Activated naive CD4-positive, alpha-beta T cell treated with anti-CD3 and anti-CD28 coated beads, Interleukin-2, amount 50 U/mL, for 24 hours (primary cell): ENCODE measurements around the gene BAG1.

Experiments
- H3K27ac Mint-ChIP-seq: one replicate; pipeline ENCODE4 v1.8.0; 2021; ENCODE audit warnings: mild to moderate bottlenecking, mixed read lengths
- H3K27me3 Mint-ChIP-seq: one replicate; pipeline ENCODE4 v1.8.0; 2021; ENCODE audit warnings: mixed read lengths
- H3K36me3 Mint-ChIP-seq: one replicate; pipeline ENCODE4 v1.8.0; 2021; ENCODE audit warnings: mixed read lengths
- H3K4me1 Mint-ChIP-seq: one replicate; pipeline ENCODE4 v1.8.0; 2021; ENCODE audit warnings: mixed read lengths
- H3K4me3 Mint-ChIP-seq: one replicate; pipeline ENCODE4 v1.8.0; 2021; ENCODE audit warnings: mild to moderate bottlenecking, mixed read lengths
- H3K9me3 Mint-ChIP-seq: one replicate; pipeline ENCODE4 v1.8.0; 2021; ENCODE audit warnings: mixed read lengths

BAG1 gene

GRCh38 chr9:33289496-33289895, 25.0 kb upstream of the BAG1 start:
- peaks cover 59% of the 10 kb centered on the region for H3K4me1 Mint-ChIP-seq

DNA sequence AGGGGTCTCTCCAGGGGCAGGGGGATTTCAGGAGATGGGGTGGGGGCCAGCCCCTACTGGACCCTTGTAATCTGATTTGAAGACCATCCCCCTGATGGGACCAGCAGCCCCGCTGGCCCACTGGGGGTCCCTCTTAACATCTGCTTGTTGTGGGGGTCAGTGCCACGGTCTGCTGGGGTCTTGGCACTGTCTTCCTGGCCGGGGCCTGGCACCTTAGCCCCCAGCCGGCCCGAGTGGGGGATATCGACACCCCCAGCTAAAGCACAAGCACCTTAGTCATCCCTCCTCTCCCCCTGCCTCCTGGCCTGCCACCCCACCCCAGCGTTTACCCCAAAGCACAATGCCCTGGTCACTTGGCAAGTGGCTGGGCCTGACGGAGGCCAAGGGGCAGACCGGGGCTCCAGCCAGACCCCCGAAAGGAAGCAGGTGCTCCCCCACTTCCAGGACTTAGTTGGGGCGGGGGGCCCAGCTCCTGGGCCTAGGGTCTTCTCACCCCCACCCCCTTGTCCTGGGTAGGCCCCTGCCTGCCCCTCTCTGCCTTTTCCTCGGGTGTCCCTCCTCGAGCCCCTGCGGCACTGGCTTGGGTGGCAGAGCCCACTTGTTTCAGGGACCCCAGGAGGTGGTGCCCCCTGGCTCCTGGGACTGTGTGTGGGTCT, 24.4 kb upstream of the BAG1 start:
- Mint-ChIP-seq H3K4me3 (no peak overlapping the region), H3K36me3 (peaks cover 14% of the 10 kb centered on the region), H3K27me3 (no peaks in the 10 kb centered on the region), H3K4me1 (peaks cover 54% of the 10 kb centered on the region), H3K27ac (peak overlapping the region; percentile 44), H3K9me3 (no peaks in the 10 kb centered on the region)

More at GRCh38 chr9:33289496-33289895, 25.0 kb upstream of the BAG1 start:
- Mint-ChIP-seq H3K27ac (peak overlapping the region; percentile 99), H3K9me3 (no peaks in the 10 kb centered on the region), H3K4me3 (peak overlapping the region; percentile 95), H3K36me3 (peaks cover 17% of the 10 kb centered on the region), H3K27me3 (no peaks in the 10 kb centered on the region)

DNA sequence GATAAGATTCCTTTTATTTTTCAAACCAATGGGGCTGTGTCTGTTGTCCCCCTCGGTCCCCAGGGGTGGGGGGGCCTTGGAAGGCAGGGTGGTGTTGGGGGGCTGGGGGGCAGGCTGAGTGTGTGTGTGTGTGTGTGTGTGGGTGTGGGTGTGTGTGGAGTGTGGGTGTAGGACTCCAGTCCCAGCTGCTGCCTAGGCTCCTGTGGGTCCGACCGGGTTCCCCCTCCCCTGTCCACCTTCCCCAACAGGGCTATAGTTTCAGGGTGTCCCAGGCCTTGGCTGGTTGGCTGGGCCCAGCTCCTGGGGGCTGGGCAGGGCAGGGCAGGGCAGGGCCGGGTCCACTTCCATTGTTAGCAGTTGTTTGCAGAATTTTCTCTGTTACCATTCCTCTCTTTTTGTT, 23.7 kb upstream of the BAG1 start:
- Mint-ChIP-seq H3K27me3 (no peaks in the 10 kb centered on the region), H3K27ac (no peak overlapping the region), H3K9me3 (no peaks in the 10 kb centered on the region), H3K4me3 (no peak overlapping the region), H3K36me3 (peaks cover 12% of the 10 kb centered on the region), H3K4me1 (peaks cover 46% of the 10 kb centered on the region)

- Mint-ChIP-seq H3K4me1 (peaks cover 35% of the 10 kb centered on the region), H3K36me3 (peaks cover 5% of the 10 kb centered on the region), H3K9me3 (no peaks in the 10 kb centered on the region), H3K27ac (no peak overlapping the region), H3K27me3 (no peaks in the 10 kb centered on the region), H3K4me3 (no peak overlapping the region)
These were observed 22.6 kb upstream of the BAG1 start for GRCh38 chr9:33287087-33287490.

GRCh38 chr9:33285502-33285901, 21.0 kb upstream of the BAG1 start:
- Mint-ChIP-seq H3K4me1 (peaks cover 23% of the 10 kb centered on the region), H3K36me3 (peaks cover 2% of the 10 kb centered on the region), H3K27me3 (no peaks in the 10 kb centered on the region), H3K27ac (no peak overlapping the region), H3K9me3 (no peaks in the 10 kb centered on the region), H3K4me3 (no peak overlapping the region)

- H3K4me3 Mint-ChIP-seq, result no peak overlapping the region
- no peaks in the 10 kb centered on the region for H3K9me3 Mint-ChIP-seq
- no peaks in the 10 kb centered on the region for H3K27me3 Mint-ChIP-seq
- peaks cover 15% of the 10 kb centered on the region for H3K4me1 Mint-ChIP-seq
- H3K27ac Mint-ChIP-seq, result no peak overlapping the region
- peaks cover 8% of the 10 kb centered on the region for H3K36me3 Mint-ChIP-seq
These were observed 13.0 kb upstream of the BAG1 start for GRCh38 chr9:33277484-33277883.

DNA sequence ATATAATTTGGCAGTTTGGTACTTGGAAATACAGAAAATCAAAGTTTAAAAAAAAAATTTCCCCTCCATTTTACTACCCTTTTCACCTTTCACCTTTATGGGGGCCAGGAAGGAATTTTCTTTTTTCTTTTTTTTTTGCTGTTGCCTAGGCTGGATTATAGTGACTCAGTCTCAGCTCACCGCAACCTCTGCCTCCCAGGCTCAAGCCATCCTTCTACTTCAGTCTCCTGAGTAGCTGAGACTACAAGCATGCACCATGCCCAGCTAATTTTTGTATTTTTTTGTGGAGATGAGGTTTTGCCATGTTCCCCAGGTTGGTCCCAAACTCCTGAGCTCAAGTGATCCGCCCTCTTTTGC, 9.4 kb upstream of the BAG1 start:
- Mint-ChIP-seq H3K4me3 (no peak overlapping the region), H3K9me3 (no peaks in the 10 kb centered on the region), H3K27ac (no peak overlapping the region), H3K36me3 (peaks cover 13% of the 10 kb centered on the region), H3K27me3 (no peaks in the 10 kb centered on the region), H3K4me1 (peaks cover 23% of the 10 kb centered on the region)

DNA sequence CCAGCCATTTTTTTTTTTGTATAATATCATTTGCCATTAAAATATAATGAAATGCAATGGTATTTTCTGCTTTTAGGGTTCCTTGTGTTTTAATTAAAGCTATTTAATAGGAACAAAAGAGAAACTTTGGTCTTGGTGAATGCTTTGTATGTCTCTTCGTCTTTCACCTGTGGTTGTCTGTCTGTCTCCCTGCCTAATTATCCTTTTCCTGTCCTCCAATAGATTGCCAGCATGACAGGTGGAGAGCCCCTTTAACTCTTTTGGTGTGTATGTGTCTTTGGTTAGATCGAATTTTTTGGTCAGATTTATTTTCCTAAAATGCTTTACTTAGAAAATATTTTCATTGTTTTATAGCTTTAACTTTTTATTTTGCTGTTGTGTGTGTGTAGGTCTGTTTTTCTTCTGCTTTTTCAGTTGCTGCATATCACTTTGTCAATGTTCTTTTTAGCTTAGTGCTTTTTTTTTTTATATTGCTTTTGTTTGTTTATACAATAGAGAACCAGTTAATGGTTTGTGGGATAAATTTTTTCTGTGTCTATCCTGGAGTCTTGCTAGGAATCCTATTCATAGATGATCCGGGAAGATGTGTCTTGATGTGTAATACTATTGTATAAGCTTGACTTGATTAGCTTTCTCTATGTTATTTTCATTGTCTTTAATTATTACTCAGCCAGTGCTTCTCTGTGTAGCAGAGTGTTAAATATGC, 8.9 kb upstream of the BAG1 start:
- no peak overlapping the region for H3K4me3 Mint-ChIP-seq
- H3K36me3 Mint-ChIP-seq, result peaks cover 13% of the 10 kb centered on the region
- H3K27me3 Mint-ChIP-seq, result no peaks in the 10 kb centered on the region
- peaks cover 23% of the 10 kb centered on the region for H3K4me1 Mint-ChIP-seq
- no peaks in the 10 kb centered on the region for H3K9me3 Mint-ChIP-seq
- peak overlapping the region; percentile 44 for H3K27ac Mint-ChIP-seq

GRCh38 chr9:33272061-33272460, 7.6 kb upstream of the BAG1 start:
- H3K4me1 Mint-ChIP-seq, result peaks cover 35% of the 10 kb centered on the region
- peak overlapping the region; percentile 79 for H3K27ac Mint-ChIP-seq
- no peaks in the 10 kb centered on the region for H3K27me3 Mint-ChIP-seq
- H3K9me3 Mint-ChIP-seq, result no peaks in the 10 kb centered on the region
- no peak overlapping the region for H3K4me3 Mint-ChIP-seq
- peaks cover 13% of the 10 kb centered on the region for H3K36me3 Mint-ChIP-seq

DNA sequence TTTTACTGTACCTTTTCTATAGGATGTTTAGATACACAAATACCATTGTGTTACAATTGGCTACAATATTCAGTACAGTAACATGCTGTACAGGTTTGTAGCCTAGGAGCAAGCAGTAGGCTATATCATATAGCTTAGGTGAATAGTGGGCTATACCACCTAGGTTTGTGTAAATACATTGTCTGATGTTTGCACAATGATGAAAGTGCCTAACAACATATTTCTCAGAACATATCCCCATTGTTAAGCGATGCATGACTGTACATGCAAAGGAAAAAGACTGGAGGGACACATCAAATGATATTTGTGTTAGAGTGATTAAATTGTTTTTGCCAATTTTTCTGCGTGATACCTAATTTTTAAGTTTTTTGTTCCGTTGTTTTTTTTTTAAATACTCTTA, 5.6 kb upstream of the BAG1 start:
- Mint-ChIP-seq H3K36me3 (peaks cover 16% of the 10 kb centered on the region), H3K27me3 (no peaks in the 10 kb centered on the region), H3K4me1 (peaks cover 51% of the 10 kb centered on the region), H3K4me3 (no peak overlapping the region), H3K27ac (no peak overlapping the region), H3K9me3 (no peaks in the 10 kb centered on the region)

DNA sequence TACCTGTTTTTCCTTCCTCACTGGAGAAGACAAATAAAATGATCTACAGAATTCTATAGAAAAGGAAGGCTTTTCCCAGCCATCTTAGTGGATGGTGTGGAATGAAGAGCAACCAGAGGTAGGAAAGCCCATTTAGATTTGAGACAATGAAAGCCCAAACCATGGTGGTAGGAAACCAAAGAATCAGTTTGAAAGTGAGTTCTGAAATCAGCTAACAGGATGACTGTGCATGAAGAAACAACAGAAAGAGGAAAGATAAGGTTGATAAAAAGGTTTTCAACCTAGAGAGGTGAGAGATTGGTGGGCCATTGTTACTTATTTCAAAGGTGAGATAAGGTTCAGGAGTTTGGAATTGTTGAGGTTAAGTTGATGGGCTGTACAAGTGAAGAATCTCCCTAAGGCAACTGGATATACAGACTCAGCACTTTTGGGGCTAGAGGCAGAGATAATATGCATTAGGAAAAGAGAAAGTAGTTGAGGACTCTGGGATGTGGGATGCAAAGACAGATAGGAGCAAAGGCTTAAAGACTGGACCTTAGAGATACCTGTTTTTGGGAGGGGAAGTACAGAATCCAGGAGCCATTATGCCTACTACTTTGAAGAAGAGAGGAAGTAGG, 2.8 kb upstream of the BAG1 start:
- Mint-ChIP-seq H3K4me1 (peaks cover 52% of the 10 kb centered on the region), H3K36me3 (peaks cover 16% of the 10 kb centered on the region), H3K4me3 (peak overlapping the region; percentile 93), H3K9me3 (no peaks in the 10 kb centered on the region), H3K27me3 (no peaks in the 10 kb centered on the region), H3K27ac (peak overlapping the region; percentile 53)

- H3K9me3 Mint-ChIP-seq, result no peaks in the 10 kb centered on the region
- peaks cover 18% of the 10 kb centered on the region for H3K36me3 Mint-ChIP-seq
These were observed 830 bp upstream of the BAG1 start for GRCh38 chr9:33265211-33265865.

GRCh38 chr9:33264003-33264472, 470 bp downstream of the BAG1 start:
- Mint-ChIP-seq H3K27me3 (no peaks in the 10 kb centered on the region), H3K4me3 (peak overlapping the region; percentile 93), H3K36me3 (peaks cover 19% of the 10 kb centered on the region), H3K27ac (peak overlapping the region; percentile 91), H3K4me1 (peaks cover 56% of the 10 kb centered on the region), H3K9me3 (no peaks in the 10 kb centered on the region)

More at GRCh38 chr9:33265211-33265865, 830 bp upstream of the BAG1 start:
- Mint-ChIP-seq H3K27me3 (no peaks in the 10 kb centered on the region), H3K4me3 (peak overlapping the region; percentile 93), H3K4me1 (peaks cover 55% of the 10 kb centered on the region), H3K27ac (peak overlapping the region; percentile 93)

GRCh38 chr9:33263131-33264002, 1.1 kb downstream of the BAG1 start:
- Mint-ChIP-seq H3K4me3 (peak overlapping the region; percentile 93), H3K27ac (peak overlapping the region; percentile 91), H3K4me1 (peaks cover 61% of the 10 kb centered on the region), H3K9me3 (no peaks in the 10 kb centered on the region), H3K27me3 (no peaks in the 10 kb centered on the region), H3K36me3 (peaks cover 19% of the 10 kb centered on the region)

DNA sequence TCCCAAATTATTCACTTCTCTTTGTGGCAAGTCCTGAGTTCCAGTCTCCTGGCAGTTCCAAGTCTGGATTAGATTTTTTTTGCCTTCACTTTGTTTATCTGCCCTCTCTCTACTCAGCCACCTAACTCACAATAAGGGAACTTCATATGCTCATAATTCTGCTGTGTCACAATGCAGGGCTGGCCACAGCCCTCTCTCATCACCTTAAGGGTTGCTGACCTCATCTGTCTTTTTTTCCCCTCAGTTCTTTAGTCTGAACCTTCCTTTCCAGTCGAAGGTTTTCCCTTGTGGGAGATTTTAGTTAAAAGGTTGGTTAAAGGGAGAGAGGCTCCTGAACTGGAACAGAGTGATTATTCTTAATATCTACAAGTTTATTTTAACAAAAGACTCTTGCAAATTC, 4.1 kb downstream of the BAG1 start:
- no peaks in the 10 kb centered on the region for H3K9me3 Mint-ChIP-seq
- peak overlapping the region; percentile 25 for H3K27ac Mint-ChIP-seq
- no peak overlapping the region for H3K4me3 Mint-ChIP-seq
- H3K27me3 Mint-ChIP-seq, result no peaks in the 10 kb centered on the region
- peaks cover 16% of the 10 kb centered on the region for H3K36me3 Mint-ChIP-seq
- peaks cover 34% of the 10 kb centered on the region for H3K4me1 Mint-ChIP-seq
